ENCODE measurements around the gene HIVEP1.

- TF ChIP-seq FOXM1 (IDR thresholded peaks at IDR 0.05; ENCODE audit: borderline replicate concordance) (no peak), FOXK2 (IDR thresholded peaks at IDR 0.05) (no peak)
These were observed 186.7 kb downstream of the HIVEP1 start for GRCh38 chr6:12198851-12199250.
